ENCODE results near the gene KPNA6.
"Not testable (repeated sequence)": the region's sequence is repeated elsewhere in the genome, so short reads cannot be mapped to it uniquely, and the experiment has no call there.

The KPNA6 gene

DNA sequence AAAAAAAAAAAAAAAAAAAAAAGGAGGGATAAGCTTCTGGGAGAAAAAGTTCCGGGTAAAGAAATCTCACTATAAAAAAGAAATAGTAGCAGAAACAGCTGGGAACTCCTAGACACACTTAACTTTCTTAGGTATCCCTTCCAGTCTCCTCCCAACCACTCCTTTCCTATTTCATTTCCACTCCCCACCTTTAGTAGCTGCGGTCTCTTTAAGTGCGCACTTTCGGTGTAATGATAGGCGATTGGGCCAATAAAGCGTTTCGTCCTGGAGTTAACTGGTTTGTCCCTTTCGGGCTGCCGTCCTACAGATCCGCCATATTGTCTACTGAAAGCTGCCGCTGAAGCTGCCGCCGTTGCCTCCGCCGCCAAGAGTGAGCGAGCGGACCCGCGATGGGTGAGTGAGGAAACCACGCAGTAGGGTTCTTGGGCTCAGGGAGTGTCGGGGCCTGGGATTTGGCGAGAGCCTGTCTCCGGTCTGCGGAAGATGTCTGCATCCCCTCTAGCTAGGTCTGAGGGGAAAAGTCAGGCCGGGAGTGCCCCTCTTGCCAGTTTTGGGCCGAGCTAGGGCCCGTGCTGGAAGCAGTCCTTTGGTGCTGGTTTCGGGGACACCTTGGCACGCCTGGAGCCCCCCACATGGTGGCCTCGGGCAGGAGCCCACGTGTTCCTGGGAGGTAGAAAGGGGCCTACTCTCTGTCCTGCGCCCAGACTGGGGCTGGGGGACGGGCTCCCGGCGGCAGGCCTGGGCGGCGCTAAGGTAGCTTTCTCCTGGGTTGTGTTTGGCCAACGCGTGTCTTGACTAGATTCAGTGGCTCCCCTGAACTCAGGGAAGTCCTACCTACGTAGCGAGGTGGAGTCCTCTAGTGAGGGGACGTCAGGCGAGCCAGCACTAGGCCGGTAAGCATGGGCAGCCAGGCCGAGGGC lies at the start of gene KPNA6:
Gene KPNA6 (plus strand): TSS at position 315 of the 920 bp plus-strand sequence. CDS start 75 bp downstream, at position 390.
- peak; percentile 91 for DNase-seq

DNA sequence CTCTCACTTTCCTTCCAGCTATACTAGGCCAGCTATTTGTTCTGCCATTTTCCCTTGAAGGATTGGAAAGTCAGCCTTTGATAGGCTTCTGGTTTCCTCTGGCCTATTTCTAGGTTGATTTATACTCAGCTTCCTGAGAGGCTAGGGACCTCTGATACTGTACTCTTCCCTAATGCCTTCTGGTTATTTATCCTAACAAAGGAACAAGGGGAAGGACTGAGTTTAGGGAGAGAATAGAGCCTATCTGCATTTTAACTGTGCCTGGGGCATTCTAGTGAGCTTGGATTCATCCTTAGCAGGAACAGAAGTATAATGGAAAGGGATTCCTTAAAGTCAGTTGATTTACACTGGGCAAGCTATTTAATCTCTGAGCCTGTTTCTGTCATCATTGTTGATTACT lies 46.9 kb upstream of the KPNA6 start:
- DNase-seq = no peak

DNA sequence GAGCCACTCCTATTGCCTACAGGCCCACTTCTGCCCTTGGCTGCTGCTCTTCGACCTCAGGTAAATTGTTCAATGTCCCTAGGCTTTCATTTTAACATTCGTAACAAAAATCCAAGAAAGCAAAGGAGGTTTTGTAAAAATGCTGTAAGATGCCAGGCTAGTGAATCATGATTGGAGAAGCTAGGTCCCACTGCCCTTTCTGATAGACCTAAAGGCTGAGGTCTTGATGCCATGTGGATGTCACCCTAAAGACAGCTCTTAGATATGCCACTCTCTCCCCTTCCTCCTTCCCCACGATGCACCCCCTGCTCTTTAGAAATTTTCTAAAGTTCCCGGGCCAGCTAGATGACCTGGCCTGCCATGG lies 45.0 kb upstream of the KPNA6 start:
- DNase-seq = no peak

DNA sequence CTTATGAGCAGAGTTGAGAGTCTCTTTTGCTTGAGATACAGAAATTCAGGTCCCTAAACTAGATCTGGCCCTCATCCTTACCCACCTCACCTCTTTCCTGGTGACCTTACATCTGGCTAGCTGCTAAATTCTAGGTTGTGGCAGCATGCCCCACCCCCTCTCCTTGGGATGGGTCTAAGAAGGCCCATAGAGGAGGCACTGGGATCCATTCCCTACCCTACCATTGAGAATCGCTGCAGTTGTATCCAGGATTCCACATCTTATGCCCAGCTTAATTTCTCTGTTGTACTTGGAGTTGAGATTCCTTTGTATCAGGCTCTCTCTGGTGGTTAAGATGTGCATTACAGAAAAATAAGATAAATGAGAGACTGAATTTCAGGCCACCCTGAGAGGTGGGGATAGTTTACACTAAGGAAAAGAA lies 44.6 kb upstream of the KPNA6 start:
- peak; percentile 6 for DNase-seq

DNA sequence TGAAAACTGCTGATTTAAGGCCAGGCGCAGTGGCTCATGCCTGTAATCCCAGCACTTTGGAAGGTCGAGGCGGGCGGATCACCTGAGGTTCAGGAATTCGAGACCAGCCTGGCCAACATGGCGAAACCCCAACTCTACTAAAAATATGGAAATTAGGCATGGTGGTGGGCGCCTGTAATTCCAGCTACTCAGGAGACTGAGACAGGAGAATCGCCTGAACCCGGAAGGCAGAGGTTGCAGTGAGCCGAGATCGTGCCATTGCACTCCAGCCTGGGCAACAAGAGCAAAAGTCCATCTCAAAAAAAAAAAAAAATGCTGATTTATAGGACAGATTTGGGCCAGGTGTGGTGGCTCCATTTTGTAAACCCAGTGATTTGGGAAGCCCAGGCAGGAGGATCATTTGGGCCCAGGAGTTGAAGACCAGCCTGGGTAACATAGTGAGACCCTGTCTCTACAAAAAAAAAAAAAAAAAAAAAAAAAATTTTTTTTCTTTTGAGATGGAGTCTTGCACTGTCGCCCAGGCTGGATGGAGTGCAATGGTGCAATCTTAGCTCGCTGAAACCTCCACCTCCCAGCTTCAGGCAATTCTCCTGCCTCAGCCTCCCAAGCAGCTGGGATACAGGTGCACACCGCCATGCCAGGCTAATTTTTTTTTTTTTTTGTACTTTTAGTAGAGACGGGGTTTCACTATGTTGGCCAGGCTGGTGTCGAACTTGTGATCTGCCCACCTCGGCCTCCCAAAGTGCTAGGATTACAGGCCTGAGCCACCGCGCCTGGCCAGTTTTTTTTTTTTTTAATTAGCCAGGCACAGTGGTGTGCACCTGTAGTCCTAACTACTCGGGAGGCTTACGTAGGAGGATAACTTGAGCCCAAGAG lies 42.0 kb upstream of the KPNA6 start:
- DNase-seq = not testable (repeated sequence)

DNA sequence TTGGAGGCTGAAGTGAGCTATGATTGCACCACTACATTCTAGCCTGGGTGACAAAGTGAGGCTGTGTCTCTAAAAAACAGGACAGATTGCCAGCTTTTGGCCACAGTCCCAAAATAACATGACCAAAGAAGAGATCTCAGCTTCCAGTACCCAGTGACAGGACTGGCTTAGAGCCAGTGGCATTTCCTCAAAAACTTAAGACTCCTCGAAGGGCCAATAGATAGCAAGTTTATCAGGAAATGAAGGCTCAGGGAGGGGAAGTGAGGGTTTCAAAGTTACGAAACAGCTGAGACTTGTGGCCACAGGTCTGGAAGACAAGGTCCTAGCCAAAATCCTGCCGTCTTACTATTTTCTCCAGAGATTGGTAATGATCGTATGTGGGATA lies 41.4 kb upstream of the KPNA6 start:
- DNase-seq = no peak

DNA sequence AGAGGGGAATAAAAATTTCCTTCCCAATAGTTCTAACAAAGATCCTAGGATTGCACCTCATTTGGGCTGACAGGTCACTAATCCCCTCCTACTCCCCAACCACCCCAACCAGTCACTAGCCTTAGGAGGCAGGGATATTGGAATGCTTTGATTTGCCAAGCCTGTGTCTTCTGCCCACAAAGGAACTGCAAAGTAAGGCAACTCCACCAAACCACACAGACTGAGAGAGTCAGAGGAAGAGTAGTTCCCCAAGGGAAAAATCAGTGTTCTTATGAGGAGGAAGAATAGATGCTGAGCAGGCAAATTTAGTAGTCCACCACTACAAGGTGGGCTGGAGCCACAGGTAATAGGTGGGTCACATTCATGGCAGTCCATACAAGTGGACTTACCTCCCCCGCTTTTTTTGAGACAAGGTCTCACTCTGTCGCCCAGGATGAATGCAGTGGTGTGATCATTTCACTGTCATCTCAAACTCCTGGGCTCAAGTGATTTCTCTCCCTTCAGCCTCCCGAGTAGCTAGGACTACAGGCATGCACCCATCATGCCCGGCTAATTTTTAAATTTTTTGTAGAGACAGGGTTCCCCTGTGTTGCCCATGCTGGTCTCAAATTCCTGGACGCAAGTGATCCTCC lies 38.8 kb upstream of the KPNA6 start:
- DNase-seq = no peak

DNA sequence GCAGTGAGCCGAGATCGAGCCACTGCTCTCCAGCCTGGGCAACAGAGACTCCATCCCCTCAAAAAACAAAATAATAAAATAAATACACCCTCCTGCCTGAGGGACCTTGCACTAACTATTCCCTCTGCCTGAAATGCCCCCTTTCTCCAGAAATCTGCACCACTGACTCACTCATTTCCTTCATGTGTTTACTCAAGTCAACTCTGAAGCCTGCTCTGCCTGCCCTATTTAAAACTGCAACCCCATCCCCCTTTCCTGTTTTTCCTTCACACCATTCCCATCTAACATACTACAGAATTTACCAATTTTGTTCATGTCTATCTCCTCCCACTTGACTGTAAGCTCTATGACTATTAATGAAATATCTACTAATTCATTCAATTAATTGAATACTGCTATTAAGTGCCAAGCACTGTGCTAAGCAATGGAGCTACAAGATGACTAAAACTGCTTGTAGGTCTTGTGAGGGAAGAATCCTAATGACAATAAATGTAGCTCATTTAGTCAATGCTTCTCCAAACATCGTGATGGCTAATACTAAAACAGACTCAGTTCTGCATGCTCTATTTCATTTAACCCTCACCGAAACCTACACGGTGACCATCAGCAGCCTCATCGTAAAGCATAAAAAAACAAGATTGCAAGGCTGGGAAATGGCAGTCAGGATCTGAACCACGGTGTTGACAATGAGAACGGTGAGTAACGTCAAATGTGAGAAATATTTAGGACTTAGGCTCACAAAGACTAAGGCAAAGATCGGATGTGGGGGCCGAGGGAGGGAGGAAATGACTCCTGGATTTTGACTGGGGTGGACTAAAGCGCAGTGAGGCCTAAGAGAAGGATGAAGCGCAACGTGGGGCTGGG lies 35.9 kb upstream of the KPNA6 start:
- no peak for DNase-seq

DNA sequence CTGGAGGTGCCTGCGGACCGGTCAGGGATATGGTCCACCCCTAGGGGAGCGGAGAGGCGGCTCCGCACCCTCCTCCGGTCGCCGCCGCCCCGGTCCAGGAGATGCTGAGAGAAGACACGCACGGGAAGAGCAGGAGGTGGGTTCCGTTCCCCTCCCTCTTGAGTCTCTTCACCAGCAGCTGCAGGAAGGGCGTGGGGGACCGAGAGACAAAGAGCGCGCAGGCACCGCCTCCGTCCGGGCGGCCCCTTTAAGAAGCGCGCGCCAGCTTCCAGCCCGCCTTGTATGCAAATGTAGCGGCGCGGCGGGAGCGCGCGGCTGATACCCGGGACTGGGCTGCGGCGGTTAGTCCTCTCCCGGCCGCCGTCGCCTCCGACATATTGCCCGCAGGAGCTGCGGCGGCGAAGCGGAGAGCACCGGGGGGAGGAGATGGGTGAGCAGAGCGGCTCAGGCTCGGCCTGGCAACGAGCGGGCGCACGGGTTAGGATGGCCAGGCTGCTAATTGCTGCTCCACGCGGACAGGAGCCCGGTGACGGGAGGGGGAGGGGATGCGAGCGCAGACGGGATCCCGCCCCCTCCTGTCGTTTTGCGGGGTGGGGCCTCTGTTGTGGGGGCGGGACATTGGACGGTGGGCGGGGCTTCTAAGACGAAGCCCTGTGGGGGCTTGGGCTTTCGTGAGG lies 35.1 kb upstream of the KPNA6 start, which contains the start of gene TMEM39B:
Gene TMEM39B (plus strand): TSS at position 318 of the 677 bp plus-strand sequence. CDS start 109 bp downstream, at position 427.
- peak; percentile 94 for DNase-seq

DNA sequence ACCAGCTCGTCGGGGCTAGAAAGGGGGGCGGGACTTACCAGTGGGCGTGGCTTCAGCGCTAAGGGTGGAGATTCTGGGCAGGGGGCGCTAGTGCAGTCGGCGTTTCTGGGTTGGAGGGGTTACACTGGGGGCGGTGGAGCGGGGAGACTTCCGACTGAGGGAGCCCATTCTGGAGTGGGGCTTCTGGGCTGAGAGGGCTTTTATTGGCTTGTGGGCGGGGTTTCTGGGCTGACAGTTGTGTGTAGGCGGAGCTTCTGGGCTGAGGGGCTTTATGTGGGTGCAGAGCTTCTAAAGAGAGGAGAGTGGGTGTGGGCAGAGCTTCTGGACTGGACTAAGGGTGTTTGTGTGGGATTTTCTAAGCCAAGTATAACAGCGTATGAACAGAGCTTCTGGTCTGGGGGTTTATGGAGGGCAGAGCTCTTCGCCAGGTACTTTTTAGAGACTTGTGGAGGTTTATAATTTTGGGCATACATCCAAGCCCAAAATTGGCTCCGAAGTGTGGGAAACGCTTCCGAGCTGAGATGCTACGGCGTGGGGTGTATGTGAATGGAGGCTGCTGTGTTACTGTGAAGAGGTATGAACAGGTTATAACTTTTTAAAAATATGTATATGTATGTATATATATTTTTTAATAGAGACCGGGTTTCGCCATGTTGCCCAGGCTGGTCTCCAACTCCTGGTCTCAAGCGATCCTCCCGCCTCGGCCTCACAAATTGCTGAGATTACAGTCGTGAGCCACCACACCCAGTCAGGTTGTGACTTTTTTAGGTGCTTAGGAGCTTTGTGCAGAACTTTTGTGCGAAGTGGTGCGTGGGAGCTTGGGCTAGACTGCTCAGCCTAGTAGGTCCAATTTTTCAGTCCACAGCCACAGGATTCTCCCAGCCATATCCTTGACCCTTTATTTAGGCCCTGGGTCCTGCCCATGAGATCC lies 34.3 kb upstream of the KPNA6 start:
- DNase-seq = peak; percentile 85

DNA sequence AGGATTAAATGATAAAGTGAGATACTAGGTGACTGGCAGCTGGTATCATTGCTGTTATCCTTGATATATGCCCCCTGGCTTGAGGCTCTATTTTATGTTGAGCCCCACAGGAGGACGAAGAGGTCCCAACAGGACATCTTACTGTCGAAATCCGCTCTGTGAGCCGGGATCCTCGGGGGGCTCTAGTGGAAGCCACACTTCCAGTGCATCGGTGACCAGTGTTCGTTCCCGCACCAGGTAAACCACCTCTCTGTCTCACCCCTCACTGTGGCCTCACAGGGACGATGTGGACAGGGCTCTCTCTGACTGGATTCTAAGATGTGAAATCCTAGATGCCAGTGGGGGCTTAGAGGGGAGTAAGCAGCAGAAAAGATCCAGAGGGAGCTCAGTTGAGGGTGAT lies 33.0 kb upstream of the KPNA6 start:
- DNase-seq = no peak

DNA sequence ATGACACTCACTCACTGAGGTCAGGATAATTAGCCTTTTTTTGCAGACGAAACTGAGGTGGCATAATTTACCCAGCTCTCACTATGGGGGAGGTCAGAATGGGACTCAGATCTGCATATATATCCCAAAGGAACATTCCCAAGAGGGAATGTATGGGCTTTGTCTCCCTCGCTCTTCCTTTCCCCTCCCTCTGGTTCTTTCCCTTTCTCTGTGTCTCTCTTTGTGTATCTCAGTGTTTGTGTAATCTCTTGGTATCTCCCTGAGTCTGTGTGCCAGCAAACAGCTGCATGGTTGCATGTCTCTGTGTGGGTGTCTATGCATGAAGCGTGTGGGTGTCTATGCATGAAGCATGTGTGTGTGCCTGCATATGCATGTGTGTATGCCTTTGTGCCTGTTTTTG lies 30.4 kb upstream of the KPNA6 start:
- no peak for DNase-seq

DNA sequence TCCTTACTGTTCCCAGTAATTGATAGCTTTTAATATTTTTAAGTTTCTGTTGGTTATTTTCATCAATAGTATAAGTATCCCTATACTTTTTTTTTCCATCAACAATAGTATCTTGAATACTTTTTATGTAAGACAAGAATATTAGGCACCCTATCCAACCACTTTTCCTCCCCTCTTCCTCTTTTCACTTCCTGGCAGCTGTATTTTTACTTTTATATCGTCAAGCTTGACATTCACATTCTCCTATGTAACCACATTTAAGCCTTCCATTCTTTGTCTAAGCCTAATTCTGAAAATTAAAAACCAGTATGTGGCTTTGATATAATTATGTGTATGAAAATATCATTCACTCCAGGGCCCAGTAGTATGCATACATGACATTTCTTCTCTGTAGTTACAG lies 25.8 kb upstream of the KPNA6 start:
- no peak for DNase-seq

DNA sequence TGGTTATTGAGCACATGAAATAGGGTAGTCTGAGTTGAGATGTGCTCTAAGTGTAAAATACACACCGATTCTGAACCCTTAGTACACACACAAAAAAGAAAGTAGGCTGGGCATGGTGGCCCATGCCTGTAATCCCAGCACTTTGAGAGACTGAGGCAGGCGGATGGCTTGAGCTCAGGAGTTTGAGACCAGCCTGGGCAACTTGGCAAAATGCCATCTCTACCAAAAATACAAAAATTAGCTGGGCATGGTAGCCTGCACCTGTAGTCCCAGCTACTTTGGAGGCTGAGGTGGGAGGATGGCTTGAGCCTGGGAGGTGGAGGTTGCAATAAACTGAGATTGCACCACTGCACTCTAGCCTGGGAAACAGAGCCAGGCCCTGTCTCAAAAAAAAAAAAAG lies 21.5 kb upstream of the KPNA6 start:
- not testable (repeated sequence) for DNase-seq

DNA sequence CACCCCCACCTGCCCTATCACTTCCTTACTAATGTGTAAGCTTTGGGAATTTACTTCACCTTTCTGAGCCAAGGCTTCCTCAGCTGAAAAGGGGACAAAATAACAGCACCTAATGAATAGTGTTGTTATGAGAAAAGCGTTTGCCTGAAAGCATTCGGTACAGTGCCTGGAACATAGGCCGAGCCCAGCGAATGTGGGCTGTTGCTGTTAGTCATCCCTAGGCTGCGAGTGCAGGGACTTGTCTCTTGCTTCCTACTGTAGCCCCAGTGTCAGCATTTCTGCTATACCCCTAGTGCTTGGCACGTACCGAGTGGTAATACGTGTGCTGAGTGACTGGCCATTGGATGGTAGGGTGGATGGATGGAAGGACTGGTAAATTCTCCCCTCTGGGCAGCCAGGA lies 16.7 kb upstream of the KPNA6 start:
- DNase-seq = no peak

DNA sequence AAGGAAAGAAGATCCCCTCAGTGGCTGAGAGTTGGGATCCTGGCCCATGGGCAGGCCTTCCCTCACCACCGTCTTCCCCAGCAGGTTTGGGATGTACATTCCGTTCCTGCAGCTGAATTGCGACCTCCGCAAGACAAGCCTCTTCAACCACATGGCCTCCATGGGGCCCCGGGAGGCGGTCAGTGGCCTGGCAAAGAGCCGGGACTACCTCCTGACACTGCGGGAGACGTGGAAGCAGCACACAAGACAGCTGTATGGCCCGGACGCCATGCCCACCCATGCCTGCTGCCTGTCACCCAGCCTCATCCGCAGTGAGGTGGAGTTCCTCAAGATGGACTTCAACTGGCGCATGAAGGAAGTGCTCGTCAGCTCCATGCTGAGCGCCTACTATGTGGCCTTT lies 16.3 kb upstream of the KPNA6 start:
- no peak for DNase-seq

DNA sequence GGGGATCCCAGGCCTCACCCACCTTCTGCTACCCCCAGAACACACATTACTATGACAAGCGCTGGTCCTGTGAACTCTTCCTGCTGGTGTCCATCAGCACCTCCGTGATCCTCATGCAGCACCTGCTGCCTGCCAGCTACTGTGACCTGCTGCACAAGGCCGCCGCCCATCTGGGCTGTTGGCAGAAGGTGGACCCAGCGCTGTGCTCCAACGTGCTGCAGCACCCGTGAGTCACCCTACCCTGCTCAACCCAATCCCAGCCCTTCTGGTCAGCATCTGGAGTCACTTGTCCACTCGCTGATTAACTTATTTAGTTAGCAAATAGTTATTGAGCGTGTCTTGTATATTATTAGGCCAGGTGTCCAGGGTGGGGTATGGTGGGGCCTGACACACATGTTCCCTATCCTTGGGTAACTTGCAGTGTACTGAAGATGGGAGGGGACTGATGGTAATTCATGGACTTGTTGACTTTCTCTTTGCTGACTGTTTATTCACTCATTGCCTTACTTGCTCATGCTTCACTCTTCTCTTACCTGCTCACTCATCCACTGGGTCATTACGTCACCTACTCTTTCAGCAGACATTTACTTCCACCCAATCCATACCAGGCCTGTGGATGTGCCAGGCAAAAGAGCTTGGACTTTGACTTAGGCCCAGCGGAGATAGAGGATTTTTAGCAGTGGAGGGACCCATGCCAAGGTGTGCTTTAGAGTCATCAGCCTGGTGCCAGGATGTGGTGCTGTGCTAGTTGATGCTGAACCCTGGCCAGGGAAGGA lies 12.9 kb upstream of the KPNA6 start:
- peak; percentile 18 for DNase-seq

DNA sequence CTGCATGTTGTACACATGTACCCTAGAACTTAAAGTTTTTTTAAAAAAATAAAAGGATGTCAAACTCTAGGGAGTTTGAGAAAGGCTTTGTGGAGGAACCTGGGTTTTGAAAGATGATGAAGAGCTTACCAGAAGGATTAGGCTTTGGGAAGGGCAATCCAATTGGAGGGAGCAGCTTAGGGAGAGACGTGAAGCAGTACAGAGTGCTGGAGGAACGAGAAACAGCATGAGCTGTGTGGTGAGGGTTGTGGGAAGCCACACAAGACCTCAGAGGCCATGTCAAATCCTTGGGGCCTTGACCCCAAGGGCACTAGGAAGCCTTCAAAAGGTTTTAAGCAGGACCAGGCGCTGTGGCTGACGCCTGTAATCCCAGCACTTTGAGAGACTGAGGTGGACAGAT lies 8.4 kb upstream of the KPNA6 start:
- no peak for DNase-seq

DNA sequence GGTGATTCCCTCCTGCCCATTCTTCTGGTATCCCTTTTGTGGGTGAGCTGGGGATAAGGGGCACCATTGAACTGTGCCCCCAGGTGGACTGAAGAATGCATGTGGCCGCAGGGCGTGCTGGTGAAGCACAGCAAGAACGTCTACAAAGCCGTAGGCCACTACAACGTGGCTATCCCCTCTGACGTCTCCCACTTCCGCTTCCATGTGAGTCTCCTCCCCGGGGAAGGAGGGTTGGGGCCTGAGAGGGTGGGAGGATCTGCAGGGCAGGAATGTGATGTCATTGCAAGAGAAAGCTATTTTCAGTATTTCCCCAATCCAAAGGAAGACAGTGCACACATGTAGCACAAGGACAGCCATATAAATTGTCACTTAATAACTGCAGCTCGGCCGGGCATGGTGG lies 7.5 kb upstream of the KPNA6 start:
- no peak for DNase-seq

Data from NCI-H146 (cell line).